Measurements from ENCODE around the gene OCIAD2.
"Not testable (repeated sequence)": the region's sequence is repeated elsewhere in the genome, so short reads cannot be mapped to it uniquely, and the experiment has no call there.

Gene OCIAD2, protein sequence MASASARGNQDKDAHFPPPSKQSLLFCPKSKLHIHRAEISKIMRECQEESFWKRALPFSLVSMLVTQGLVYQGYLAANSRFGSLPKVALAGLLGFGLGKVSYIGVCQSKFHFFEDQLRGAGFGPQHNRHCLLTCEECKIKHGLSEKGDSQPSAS

GRCh38 chr4:48906206-48907173, at the start of gene OCIAD2:
Gene OCIAD2, minus strand, starts transcription at chr4:48906774. Its CDS starts 2,225 bp downstream, at chr4:48904549.
- DNase-seq = peak; percentile 94

DNA sequence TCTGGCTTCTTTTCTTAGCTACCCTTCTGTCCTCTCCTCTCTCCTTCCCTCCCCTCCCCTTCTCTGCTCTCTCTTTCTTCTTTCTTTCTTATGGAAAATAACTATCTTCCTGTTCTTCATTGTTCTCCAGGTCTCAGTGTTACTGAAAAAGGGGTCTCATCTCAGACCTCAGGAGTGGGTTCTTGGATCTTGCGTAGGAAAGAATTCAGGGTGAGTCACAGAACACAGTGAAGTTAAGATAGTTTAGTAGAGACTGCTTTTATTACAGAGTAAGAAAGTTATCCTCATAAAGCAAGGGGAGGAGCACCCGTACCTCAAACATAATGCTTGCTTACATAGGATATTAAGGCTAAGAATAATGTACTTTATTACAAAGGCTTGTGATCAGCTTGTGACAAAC, 47.7 kb upstream of the OCIAD2 start:
- DNase-seq = no peak

DNA sequence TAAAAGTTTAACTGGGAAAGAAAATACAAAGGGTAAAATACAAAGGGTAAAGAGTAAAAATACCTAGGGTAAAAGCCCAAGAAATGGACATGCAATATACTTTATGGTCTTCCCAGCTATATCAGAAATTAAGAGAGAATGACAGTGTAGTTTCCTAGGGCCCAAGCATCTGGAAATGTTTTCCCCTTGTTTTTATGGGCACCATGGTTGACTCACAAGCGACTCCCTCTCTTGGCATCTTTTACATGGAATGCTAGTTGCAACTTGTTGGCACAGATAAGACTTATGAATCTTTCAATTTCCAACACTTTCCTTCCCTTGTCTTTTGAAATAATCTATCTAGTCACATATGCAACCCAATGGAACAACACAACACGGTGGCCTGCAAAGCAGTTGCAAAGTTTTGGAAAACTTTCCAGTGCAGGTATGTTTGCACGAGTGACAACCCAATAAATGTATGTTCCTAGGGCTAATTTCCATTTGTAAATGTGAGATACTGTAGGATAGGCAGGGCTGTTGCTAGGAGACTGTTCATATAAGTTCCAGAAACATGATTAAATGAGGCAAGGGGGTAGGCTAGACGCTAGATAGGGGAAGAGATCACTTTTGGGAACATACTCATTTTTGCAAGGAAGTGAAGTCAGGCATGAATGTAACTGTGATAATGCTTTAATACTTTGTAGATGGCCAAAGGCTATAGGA, 43.1 kb upstream of the OCIAD2 start:
- DNase-seq = no peak

GRCh38 chr4:48949086-48949485, 42.5 kb upstream of the OCIAD2 start:
- DNase-seq = no peak

GRCh38 chr4:48947731-48948130, 41.2 kb upstream of the OCIAD2 start:
- DNase-seq = no peak

DNA sequence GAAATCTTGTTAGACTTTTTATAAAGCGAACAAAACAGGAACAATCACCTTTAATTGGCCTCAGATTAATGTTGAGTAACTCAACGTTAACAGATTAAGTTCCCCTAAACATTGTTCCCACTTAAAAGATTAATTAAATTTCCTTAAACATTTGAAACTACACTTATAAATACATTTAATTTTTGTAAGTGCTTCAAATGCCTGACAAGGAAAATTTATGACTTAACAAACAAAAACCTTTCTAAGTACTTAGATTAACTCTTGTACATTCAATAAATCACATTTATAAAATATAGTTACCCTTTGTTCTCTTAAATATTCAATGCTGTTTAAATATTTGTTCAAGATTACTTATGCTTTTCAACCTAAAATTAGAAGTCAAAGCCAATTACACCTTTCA, 39.4 kb upstream of the OCIAD2 start:
- no peak for DNase-seq

- peak; percentile 54 for DNase-seq
Measured at GRCh38 chr4:48944756-48945241, 38.2 kb upstream of the OCIAD2 start.

DNA sequence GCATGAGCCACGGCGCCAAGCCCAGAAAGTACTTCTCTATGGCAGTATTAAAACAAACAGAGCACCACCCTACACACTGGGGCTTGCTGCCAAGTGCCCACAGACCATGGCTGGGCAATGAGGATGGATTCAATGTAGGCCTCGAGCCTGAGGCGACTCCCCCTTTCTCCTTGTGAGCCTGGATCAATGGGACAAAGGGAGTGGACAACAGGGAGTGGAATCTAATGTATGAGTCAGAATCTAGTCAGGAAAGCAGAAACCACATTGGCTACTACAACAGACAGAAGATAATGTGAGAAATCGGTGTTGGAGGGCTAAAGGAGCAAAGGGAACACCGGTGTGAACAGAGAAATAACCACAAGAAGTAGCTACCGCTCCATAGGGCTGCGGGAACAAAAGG, 37.7 kb upstream of the OCIAD2 start:
- DNase-seq = no peak

- DNase-seq = peak; percentile 10
Measured at GRCh38 chr4:48943387-48943786, 36.8 kb upstream of the OCIAD2 start.

- DNase-seq = no peak
Measured at GRCh38 chr4:48939785-48940184, 33.2 kb upstream of the OCIAD2 start.

DNA sequence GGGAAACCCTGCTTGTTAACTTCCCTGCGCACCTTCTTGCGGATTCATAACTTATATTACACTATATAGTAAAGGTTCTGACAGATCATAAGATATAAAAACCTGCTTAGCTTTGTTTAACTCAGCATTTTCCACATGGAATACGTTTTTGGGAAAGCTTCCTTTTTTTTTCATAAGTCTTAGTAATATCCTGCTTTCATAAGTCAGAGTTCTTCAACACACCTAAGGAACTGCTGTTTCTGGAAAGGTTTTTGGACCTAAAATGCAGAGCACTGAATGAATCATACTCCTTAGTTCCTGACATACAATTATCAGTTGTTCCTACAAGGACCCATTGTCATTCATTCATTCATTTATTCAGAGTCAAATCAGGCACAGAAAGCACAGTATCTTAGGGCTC, 32.3 kb upstream of the OCIAD2 start:
- no peak for DNase-seq

GRCh38 chr4:48937033-48937432, 30.5 kb upstream of the OCIAD2 start:
- no peak for DNase-seq

- DNase-seq = no peak
Measured at GRCh38 chr4:48931459-48931858, 24.9 kb upstream of the OCIAD2 start.

DNA sequence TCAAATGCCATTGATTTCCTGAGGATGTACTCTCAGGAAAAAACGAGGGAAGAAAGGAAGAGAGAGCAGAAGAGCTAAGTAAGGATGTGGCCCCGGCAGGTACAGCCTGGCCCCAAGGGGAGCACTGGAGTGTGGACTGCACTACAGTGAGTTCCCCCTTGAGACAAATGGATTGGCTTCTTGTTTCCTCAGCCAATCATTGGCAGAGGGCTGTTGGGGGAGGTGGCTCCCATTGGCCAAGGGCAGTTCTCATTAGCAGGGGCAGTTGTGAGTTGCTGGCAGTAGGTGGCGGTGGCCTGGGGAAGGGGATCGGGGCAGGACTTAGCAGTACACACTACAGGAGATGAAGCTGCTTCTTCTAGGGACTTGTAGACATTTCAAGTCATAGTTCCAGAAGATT, 24.1 kb upstream of the OCIAD2 start:
- DNase-seq = no peak

- DNase-seq = no peak
Measured at GRCh38 chr4:48924416-48924815, 17.8 kb upstream of the OCIAD2 start.

DNA sequence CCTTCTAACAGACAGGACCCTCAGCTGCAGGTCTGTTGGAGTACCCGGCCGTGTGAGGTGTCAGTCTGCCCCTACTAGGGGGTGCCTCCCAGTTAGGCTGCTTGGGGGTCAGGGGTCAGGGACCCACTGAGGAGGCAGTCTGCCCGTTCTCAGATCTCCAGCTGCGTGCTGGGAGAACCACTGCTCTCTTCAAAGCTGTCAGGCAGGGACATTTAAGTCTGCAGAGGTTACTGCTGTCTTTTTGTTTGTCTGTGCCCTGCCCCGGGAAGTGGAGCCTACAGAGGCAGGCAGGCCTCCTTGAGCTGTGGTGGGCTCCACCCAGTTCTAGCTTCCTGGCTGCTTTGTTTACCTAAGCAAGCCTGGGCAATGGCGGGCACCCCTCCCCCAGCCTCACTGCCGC, 16.5 kb upstream of the OCIAD2 start:
- DNase-seq = not testable (repeated sequence)

- DNase-seq = no peak
Measured at GRCh38 chr4:48914311-48914710, 7.7 kb upstream of the OCIAD2 start.

DNA sequence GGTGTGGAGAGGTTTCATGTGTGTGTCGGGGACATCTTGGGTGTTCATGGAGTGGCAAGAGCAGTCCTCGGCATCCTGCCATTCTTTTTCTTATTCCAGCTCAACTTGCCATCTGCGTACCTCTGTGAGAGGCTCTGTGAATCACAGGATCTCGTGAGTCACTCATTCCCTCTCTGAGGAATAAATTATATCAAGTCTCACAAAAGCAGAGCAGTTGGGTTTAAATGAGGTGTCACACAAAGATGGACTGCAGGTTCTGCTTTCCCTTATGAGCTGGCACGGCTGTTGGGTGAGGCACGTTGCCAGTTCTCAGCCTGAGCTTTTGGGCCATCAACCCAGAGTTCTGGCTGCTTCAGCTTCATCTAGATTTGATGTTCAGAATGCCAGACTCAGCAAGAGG, 6.8 kb upstream of the OCIAD2 start:
- no peak for DNase-seq

- no peak for DNase-seq
Measured at GRCh38 chr4:48912349-48912748, 5.8 kb upstream of the OCIAD2 start.

GRCh38 chr4:48910511-48910910, 3.9 kb upstream of the OCIAD2 start:
- no peak for DNase-seq

DNA sequence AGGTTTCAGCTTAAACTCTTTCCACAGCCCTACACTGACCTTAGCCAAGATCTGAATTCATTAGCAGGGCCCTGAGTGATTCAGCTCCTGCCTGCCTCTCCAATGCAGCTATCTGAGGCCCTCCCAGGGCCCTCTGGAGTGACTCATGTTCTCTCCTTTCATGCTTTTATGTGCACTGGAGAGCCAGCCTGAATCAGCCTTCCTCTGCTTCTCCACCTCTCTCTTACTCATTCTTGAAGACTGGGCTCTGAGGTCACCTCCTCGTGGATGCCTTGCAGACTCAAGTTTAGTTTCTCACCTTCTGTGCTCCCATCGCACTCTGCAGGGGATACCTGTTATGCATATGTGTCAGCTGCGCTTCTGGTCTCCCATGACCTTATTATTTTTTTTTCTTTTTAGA, 3.1 kb upstream of the OCIAD2 start:
- peak; percentile 18 for DNase-seq

DNA sequence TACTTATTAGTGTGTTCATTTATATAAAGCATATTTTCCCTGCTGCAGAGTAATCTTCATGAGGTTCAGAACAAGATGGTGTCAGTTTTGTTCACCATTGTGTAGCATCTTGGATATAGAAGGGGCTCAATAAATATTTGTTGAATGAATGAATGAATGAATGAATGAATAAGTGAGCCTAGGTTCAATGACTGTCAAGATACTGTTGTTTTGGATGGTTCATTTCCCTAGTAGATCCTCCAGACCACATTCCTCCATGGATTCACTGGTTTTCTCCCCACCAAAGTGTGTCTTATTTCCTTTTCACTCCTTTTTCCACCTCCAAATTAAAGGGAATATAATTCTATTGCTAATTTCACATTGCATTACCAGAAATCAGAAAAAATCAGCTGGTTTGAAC, 2.1 kb upstream of the OCIAD2 start:
- DNase-seq = no peak

GRCh38 chr4:48907706-48908477, 1.3 kb upstream of the OCIAD2 start:
- DNase-seq = no peak
